Measurements from ENCODE around the gene FBLN1.
"Not testable (repeated sequence)": the region's sequence is repeated elsewhere in the genome, so short reads cannot be mapped to it uniquely, and the experiment has no call there.

FBLN1 gene

GRCh38 chr22:45483918-45484499 is 18.7 kb upstream of the FBLN1 start:
- H3K4me1 Mint-ChIP-seq (ENCODE audit: low read depth), result no peaks in the 10 kb centered on the region
- no peaks in the 10 kb centered on the region for H3K36me3 Mint-ChIP-seq (ENCODE audit: low read depth)
- H3K27me3 Mint-ChIP-seq, result peaks cover 9% of the 10 kb centered on the region

GRCh38 chr22:45484742-45485141 is 17.9 kb upstream of the FBLN1 start:
- Mint-ChIP-seq H3K27ac (no peak overlapping the region), H3K36me3 (ENCODE audit: low read depth) (no peaks in the 10 kb centered on the region), H3K27me3 (peaks cover 12% of the 10 kb centered on the region), H3K9me3 (peaks cover 4% of the 10 kb centered on the region), H3K4me3 (no peak overlapping the region), H3K4me1 (ENCODE audit: low read depth) (no peaks in the 10 kb centered on the region)
- no peak for DNase-seq

More at GRCh38 chr22:45483918-45484499, 18.7 kb upstream of the FBLN1 start:
- peaks cover 4% of the 10 kb centered on the region for H3K9me3 Mint-ChIP-seq
- H3K4me3 Mint-ChIP-seq, result no peak overlapping the region
- DNase-seq, result no peak
- H3K27ac Mint-ChIP-seq, result no peak overlapping the region

GRCh38 chr22:45485261-45485660 is 17.4 kb upstream of the FBLN1 start:
- no peaks in the 10 kb centered on the region for H3K4me1 Mint-ChIP-seq (ENCODE audit: low read depth)
- no peak for DNase-seq
- H3K4me3 Mint-ChIP-seq, result no peak overlapping the region
- peaks cover 4% of the 10 kb centered on the region for H3K9me3 Mint-ChIP-seq
- H3K36me3 Mint-ChIP-seq (ENCODE audit: low read depth), result no peaks in the 10 kb centered on the region
- H3K27me3 Mint-ChIP-seq, result peaks cover 13% of the 10 kb centered on the region
- no peak overlapping the region for H3K27ac Mint-ChIP-seq

DNA sequence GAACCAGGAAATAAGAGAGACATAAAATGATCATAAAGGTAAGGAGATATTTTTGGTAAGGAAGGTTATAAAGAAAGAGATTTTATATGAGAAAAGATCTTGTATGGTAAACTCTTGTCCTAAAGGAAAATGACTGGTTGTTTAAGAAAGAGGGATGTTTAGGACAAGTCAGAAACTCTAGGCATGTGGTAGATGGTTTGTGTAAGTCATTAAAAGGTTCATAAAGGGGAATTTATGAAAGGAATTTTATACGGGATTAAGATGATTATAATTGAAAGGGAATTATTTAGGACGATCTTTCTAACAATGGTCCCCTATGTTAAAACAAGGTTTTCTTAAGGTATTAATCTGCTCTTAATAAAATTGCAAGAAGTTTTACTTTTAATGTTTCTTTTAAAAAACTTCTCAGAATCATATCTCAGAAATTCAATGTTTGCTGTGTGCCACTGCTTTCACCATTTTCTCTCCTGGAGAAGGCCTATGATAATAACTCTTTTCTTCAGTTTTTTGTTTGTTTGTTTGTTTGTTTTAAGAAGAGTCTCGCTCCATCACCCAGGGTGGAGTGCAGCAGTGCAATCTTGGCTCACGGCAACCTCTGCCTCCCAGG is 13.8 kb upstream of the FBLN1 start:
- H3K27me3 Mint-ChIP-seq, result peaks cover 27% of the 10 kb centered on the region
- H3K9me3 Mint-ChIP-seq, result no peaks in the 10 kb centered on the region
- no peak for DNase-seq
- no peak overlapping the region for H3K27ac Mint-ChIP-seq
- no peaks in the 10 kb centered on the region for H3K4me1 Mint-ChIP-seq (ENCODE audit: low read depth)
- H3K4me3 Mint-ChIP-seq, result no peak overlapping the region
- H3K36me3 Mint-ChIP-seq (ENCODE audit: low read depth), result no peaks in the 10 kb centered on the region

GRCh38 chr22:45490836-45491235 is 11.8 kb upstream of the FBLN1 start:
- Mint-ChIP-seq H3K4me1 (ENCODE audit: low read depth) (no peaks in the 10 kb centered on the region), H3K27me3 (peaks cover 36% of the 10 kb centered on the region), H3K9me3 (no peaks in the 10 kb centered on the region), H3K36me3 (ENCODE audit: low read depth) (no peaks in the 10 kb centered on the region), H3K4me3 (no peak overlapping the region), H3K27ac (no peak overlapping the region)
- no peak for DNase-seq

DNA sequence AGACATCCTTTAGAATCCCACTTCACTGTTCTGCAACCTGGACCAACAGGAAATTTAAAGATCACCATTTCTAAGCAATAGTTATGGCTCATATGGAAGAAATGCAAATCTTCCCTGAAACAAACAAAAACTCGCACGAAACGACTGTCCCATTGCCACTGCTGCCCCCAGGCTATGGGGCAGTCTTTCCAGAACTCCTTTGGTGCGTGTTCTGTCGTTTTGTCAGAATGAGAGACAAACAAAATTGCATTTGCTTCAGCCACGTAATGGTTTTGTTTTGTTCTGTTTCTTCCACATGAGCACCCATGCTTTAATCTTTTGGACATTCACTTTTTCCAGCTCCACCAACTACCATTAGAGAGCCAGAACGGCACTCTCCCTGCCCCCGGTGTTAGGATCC is 10.8 kb upstream of the FBLN1 start:
- Mint-ChIP-seq H3K9me3 (no peaks in the 10 kb centered on the region), H3K36me3 (ENCODE audit: low read depth) (no peaks in the 10 kb centered on the region), H3K4me1 (ENCODE audit: low read depth) (no peaks in the 10 kb centered on the region), H3K4me3 (no peak overlapping the region), H3K27me3 (peaks cover 46% of the 10 kb centered on the region), H3K27ac (no peak overlapping the region)
- DNase-seq, result no peak

DNA sequence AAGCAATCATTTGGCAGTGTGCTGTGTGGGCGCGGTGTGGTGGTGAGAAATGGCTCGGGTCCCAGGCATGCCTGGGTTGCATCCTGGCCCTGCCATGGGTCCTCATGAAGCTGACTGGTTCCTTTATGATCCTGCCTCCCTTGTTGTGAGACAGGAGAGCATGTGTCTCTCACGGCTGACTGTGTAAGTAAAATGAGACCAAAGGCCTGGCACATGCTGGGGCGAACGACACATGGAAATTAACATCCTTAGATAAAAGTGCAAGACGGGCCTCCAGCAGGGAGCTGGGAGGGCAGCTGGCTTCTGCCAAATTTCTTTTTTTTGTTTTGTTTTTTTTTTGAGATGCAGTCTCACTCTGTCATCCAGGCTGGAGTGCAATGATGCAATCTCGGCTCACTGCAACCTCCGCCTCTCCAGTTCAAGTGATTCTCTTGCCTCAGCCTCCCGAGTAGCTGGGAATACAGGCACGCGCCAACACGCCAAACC is 9.4 kb upstream of the FBLN1 start:
- Mint-ChIP-seq H3K36me3 (ENCODE audit: low read depth) (no peaks in the 10 kb centered on the region), H3K4me3 (no peak overlapping the region), H3K9me3 (no peaks in the 10 kb centered on the region), H3K27me3 (peaks cover 46% of the 10 kb centered on the region), H3K4me1 (ENCODE audit: low read depth) (peaks cover 3% of the 10 kb centered on the region), H3K27ac (no peak overlapping the region)
- DNase-seq, result no peak

DNA sequence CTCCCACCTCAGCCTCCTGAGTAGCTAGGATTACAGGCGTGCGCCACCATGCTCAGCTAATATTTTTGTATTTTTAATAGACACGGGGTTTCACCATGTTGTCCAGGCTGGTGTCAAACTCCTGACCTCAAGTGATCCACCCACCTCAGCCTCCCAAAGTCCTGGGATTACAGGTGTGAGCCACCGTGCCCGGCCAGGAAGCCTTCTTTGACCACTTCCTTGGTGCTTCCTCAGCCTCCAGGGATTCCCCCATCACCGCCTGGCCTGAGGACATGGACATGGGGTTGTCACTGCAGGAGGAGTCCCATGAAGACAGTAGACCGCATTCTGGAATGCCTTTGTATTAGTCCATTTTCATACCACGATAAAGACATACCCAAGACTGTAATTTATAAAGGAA is 8.4 kb upstream of the FBLN1 start:
- not testable (repeated sequence) for H3K4me1 Mint-ChIP-seq (ENCODE audit: low read depth); H3K4me3 Mint-ChIP-seq; H3K36me3 Mint-ChIP-seq (ENCODE audit: low read depth); DNase-seq; H3K27ac Mint-ChIP-seq; H3K9me3 Mint-ChIP-seq
- H3K27me3 Mint-ChIP-seq, result peaks cover 46% of the 10 kb centered on the region

DNA sequence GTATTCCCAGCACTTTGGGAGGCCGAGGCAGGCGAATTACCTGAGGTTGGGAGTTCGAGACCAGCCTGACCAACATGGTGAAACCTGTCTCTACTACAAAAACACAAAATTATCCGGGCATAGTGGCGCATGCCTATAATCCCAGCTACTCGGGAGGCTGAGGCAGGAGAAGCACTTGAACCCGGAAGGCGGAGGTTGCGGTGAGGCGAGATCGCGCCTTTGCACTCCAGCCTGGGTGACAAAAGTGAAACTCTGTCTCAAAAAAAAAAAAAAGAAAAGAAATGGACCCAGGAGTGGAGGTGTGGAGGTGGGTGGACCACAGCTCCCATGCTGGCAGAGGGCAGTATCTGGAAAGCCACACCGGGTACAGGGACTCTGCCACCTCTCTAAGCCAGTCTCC is 7.1 kb upstream of the FBLN1 start:
- peaks cover 50% of the 10 kb centered on the region for H3K27me3 Mint-ChIP-seq
- H3K4me1 Mint-ChIP-seq (ENCODE audit: low read depth); H3K4me3 Mint-ChIP-seq; DNase-seq; H3K36me3 Mint-ChIP-seq (ENCODE audit: low read depth); H3K27ac Mint-ChIP-seq; H3K9me3 Mint-ChIP-seq: not testable (repeated sequence)

GRCh38 chr22:45496451-45496941 is 6.2 kb upstream of the FBLN1 start:
- peaks cover 52% of the 10 kb centered on the region for H3K27me3 Mint-ChIP-seq
- H3K4me1 Mint-ChIP-seq (ENCODE audit: low read depth), result peaks cover 3% of the 10 kb centered on the region
- no peak overlapping the region for H3K27ac Mint-ChIP-seq
- DNase-seq, result no peak
- H3K9me3 Mint-ChIP-seq, result no peaks in the 10 kb centered on the region
- H3K4me3 Mint-ChIP-seq, result no peak overlapping the region
- no peaks in the 10 kb centered on the region for H3K36me3 Mint-ChIP-seq (ENCODE audit: low read depth)

DNA sequence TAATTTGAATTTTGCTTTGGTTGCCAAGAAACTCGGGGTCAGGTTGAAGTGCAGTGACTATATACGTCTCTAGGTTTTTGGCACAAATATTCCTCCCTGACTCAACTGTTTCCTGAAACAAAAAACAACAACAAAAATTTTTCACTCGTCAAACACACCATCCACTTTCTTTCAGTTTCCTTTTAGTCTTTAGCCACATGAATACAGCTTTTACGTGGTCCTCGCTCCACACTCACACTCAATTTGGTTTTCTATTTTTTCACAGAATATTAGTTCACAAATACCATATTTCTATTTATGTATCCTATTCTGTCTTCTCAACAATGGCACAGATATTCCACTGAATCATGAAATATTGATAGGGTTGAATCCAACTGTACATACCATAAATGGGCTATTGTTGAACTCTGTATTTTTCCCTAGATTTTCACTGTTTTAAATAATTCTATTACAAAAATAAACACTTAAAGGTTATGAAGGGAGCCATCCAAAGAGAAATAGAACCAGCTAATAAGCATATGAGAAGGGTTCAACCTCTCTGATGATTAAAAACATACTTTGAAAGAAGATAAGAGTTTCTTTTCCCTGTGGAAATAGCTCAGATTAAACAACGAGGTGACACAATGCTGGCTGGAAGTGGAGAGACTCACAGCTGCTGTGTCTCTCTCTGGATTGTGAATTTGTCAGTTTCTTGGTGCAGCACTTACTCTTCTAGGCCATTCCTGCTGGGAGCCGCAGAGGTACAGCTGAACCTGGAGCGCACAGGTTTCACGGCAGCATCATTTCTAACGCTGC is 5.1 kb upstream of the FBLN1 start:
- Mint-ChIP-seq H3K27ac (no peak overlapping the region), H3K27me3 (peaks cover 51% of the 10 kb centered on the region), H3K9me3 (no peaks in the 10 kb centered on the region), H3K36me3 (ENCODE audit: low read depth) (no peaks in the 10 kb centered on the region), H3K4me1 (ENCODE audit: low read depth) (peaks cover 3% of the 10 kb centered on the region), H3K4me3 (no peak overlapping the region)
- no peak for DNase-seq

DNA sequence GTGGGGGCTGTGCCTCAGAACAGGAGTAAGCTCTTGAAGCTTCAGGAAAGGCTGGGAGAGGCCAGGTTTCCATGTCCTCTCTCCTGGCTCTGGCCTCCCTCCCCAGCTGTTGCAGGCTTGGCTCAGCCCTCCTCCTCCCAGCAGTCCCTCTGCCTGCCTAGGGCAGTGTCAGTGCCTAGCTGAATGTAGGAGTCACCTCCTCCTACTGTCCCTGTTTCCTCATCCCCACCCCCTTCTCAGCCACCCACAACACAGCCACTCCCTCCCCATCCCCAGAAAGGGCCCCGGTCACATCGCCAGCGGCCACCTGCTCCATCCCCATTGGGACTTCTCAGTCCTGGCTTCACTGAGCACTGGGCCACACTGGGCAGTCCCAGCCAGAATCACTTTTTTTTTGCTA is 2.9 kb upstream of the FBLN1 start:
- DNase-seq, result no peak
- Mint-ChIP-seq H3K4me3 (no peak overlapping the region), H3K9me3 (no peaks in the 10 kb centered on the region), H3K36me3 (ENCODE audit: low read depth) (no peaks in the 10 kb centered on the region), H3K27me3 (peaks cover 55% of the 10 kb centered on the region), H3K27ac (no peak overlapping the region), H3K4me1 (ENCODE audit: low read depth) (peaks cover 9% of the 10 kb centered on the region)

- Mint-ChIP-seq H3K4me3 (no peak overlapping the region), H3K4me1 (ENCODE audit: low read depth) (peaks cover 6% of the 10 kb centered on the region), H3K36me3 (ENCODE audit: low read depth) (no peaks in the 10 kb centered on the region), H3K27me3 (peaks cover 63% of the 10 kb centered on the region), H3K27ac (no peak overlapping the region), H3K9me3 (no peaks in the 10 kb centered on the region)
- no peak for DNase-seq
Observed at GRCh38 chr22:45503050-45503815, 550 bp downstream of the FBLN1 start.

DNA sequence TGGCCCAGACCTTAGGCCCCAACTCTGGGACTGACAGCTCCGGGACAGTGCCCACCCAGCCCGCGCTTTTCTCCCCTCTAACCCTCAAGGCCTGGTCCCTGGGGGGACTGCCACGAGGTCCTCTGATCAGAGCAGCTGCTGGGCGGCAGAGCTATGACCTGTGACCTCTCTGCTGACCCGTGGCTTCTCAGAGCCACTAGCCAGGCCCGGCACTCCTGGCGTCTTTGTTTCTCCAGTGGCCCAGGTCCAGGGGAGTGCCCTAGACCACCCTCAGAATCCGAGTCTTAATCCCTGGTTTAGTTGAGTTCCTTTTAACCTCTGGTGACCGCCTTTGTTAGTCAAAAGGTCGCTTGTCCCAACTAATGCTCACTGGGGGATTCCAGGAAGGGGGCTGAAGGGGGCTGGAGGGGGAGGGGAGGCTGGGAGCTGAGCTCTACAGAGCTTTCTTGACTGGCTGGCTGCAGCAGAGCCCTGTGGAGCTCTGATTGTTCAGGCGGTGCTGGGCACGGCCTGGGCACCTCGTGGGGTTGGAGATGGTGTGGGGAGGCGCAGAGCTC is 1.2 kb downstream of the FBLN1 start:
- DNase-seq, result no peak
- peaks cover 6% of the 10 kb centered on the region for H3K4me1 Mint-ChIP-seq (ENCODE audit: low read depth)
- H3K4me3 Mint-ChIP-seq, result no peak overlapping the region
- H3K36me3 Mint-ChIP-seq (ENCODE audit: low read depth), result no peaks in the 10 kb centered on the region
- H3K27ac Mint-ChIP-seq, result no peak overlapping the region
- peaks cover 69% of the 10 kb centered on the region for H3K27me3 Mint-ChIP-seq
- no peaks in the 10 kb centered on the region for H3K9me3 Mint-ChIP-seq
